Measurements from ENCODE around the gene TEX35. TPM values are rescaled to one million over a fixed set of nuclear protein-coding genes. Genes with fewer than 3 reads are reported as not detected.

The TEX35 gene
- total and polyA plus RNA-seq, 9 donors, result not detected

- no peak for DNase-seq
- intact Hi-C loops (cut with DNase I), result no loop called here
- Histone ChIP-seq H3K27ac (no peak overlapping the region), H3K27me3 (no peaks in the 10 kb centered on the region), H3K4me1 (ENCODE audit: insufficient read depth) (peaks cover 4% of the 10 kb centered on the region), H3K9me3 (no peaks in the 10 kb centered on the region), H3K4me3 (no peak overlapping the region), H3K36me3 (no peaks in the 10 kb centered on the region)
- WGBS, 3 donors, result 93 to 97% (median 95%) methylated on average over 5 of the region's 5 CpGs
- TF ChIP-seq EP300 (IDR thresholded peaks at IDR 0.05), result no peak
- no peak for TF ChIP-seq POLR2A (IDR thresholded peaks at IDR 0.05)
- TF ChIP-seq CTCF (IDR thresholded peaks at IDR 0.05), result no peak
Observed at GRCh38 chr1:178536329-178536728, 23.4 kb downstream of the TEX35 start.

- intact Hi-C loops (cut with DNase I), result no loop called here
- no peaks in the 10 kb centered on the region for H3K9me3 ChIP-seq
- peaks cover 4% of the 10 kb centered on the region for H3K4me1 ChIP-seq (ENCODE audit: insufficient read depth)
- no peak overlapping the region for H3K27ac ChIP-seq
- H3K36me3 ChIP-seq, result no peaks in the 10 kb centered on the region
- no peak for TF ChIP-seq POLR2A (IDR thresholded peaks at IDR 0.05)
- no peak for TF ChIP-seq EP300 (IDR thresholded peaks at IDR 0.05)
- TF ChIP-seq CTCF (IDR thresholded peaks at IDR 0.05), result no peak
- peak; percentile 49 to 75 (median 69) for DNase-seq
- no peaks in the 10 kb centered on the region for H3K27me3 ChIP-seq
- 10 to 27% (median 16%) methylated on average over 7 of the region's 7 CpGs for WGBS, 3 donors
- no peak overlapping the region for H3K4me3 ChIP-seq
Observed at GRCh38 chr1:178536844-178537371, 24.0 kb downstream of the TEX35 start.

GRCh38 chr1:178537382-178538090, 24.6 kb downstream of the TEX35 start:
- H3K36me3 ChIP-seq, result no peaks in the 10 kb centered on the region
- intact Hi-C loops (cut with DNase I), result no loop called here
- TF ChIP-seq POLR2A (IDR thresholded peaks at IDR 0.05) (no peak), CTCF (IDR thresholded peaks at IDR 0.05) (no peak), EP300 (IDR thresholded peaks at IDR 0.05) (no peak)
- WGBS, 3 donors, result 45 to 62% (median 53%) methylated on average over 20 of the region's 20 CpGs
- H3K27ac ChIP-seq, result no peak overlapping the region
- no peak overlapping the region for H3K4me3 ChIP-seq
- H3K9me3 ChIP-seq, result no peaks in the 10 kb centered on the region
- peaks cover 4% of the 10 kb centered on the region for H3K4me1 ChIP-seq (ENCODE audit: insufficient read depth)
- DNase-seq, result peak in 1 of 5 donors; percentile 28
- no peaks in the 10 kb centered on the region for H3K27me3 ChIP-seq

GRCh38 chr1:178538192-178538916, 25.4 kb downstream of the TEX35 start:
- 69 to 76% (median 73%) methylated on average over 9 of the region's 9 CpGs for WGBS, 3 donors
- Histone ChIP-seq H3K27ac (no peak overlapping the region), H3K4me1 (ENCODE audit: insufficient read depth) (peaks cover 4% of the 10 kb centered on the region), H3K27me3 (no peaks in the 10 kb centered on the region), H3K36me3 (no peaks in the 10 kb centered on the region), H3K4me3 (no peak overlapping the region), H3K9me3 (no peaks in the 10 kb centered on the region)
- no peak for TF ChIP-seq EP300 (IDR thresholded peaks at IDR 0.05)
- TF ChIP-seq POLR2A (IDR thresholded peaks at IDR 0.05), result no peak
- no peak for TF ChIP-seq CTCF (IDR thresholded peaks at IDR 0.05)
- intact Hi-C loops (cut with DNase I), result no loop called here
- DNase-seq, result no peak

Measured in ovary (tissue), 9 donors.